ENCODE measurements around the gene RPP25L. TPM values are rescaled to one million over a fixed set of nuclear protein-coding genes. Genes with fewer than 3 reads are reported as not detected.

RPP25L gene
- total RNA-seq, 2 donors from 2014 or later = 29.9 to 49.2 TPM

DNA sequence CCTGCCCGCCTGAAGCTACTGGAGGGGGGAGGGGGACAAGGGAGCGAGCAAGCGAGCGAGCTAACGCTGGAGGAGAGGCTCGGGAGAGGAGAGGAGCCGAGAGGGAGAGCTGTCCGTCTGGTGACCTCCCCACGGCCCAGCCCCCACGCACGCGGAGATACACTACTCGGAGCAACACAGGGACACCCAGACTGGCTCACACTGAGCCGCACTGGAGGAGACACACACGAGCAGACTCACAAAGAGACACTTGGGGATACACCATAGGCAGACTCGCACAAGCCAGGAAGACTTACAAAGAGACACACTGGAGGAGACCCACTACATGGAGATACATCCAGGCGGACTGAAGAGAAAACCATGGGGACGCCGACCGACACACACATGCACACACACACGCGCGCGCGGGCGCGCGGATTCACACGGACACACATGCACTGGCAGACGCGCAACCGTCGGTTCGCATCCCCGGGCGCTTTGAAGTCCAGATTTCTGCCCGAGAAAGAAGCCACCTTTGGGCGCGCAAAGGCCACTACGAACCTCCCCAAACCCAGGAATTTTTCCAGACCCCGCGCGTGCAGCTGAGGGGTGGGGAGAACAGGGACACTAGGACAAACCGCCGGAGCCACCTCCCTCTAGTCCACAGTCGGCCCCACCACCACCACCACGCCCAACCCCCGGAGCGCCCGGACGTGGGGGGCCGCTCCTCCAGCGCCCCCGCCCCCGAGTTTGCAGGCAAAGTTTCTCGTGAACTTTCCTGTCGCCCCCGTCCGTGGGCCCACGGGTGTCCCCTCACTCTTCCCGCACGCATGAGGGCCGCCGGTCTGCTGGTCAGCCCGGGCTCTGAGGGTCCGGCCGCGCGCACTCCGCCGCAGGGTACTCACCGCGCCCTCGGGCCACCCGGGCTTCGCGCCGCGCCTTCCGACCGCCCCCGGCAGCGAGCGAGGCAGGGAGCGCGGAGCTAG lies 22.9 kb downstream of the RPP25L start:
- TF ChIP-seq, protein P1, sequence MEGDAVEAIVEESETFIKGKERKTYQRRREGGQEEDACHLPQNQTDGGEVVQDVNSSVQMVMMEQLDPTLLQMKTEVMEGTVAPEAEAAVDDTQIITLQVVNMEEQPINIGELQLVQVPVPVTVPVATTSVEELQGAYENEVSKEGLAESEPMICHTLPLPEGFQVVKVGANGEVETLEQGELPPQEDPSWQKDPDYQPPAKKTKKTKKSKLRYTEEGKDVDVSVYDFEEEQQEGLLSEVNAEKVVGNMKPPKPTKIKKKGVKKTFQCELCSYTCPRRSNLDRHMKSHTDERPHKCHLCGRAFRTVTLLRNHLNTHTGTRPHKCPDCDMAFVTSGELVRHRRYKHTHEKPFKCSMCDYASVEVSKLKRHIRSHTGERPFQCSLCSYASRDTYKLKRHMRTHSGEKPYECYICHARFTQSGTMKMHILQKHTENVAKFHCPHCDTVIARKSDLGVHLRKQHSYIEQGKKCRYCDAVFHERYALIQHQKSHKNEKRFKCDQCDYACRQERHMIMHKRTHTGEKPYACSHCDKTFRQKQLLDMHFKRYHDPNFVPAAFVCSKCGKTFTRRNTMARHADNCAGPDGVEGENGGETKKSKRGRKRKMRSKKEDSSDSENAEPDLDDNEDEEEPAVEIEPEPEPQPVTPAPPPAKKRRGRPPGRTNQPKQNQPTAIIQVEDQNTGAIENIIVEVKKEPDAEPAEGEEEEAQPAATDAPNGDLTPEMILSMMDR (IDR thresholded peaks at IDR 0.05) = no peak
- no peak for DNase-seq (ENCODE audit: low spot score)
- H3K27ac ChIP-seq = peak overlapping the region in 1 of 2 donors; percentile 39
- H3K27me3 ChIP-seq = no peaks in the 10 kb centered on the region
- peaks cover 0 to 55% of the 10 kb centered on the region in 2 donors for H3K4me1 ChIP-seq
- H3K36me3 ChIP-seq = no peaks in the 10 kb centered on the region
- no peaks in the 10 kb centered on the region for H3K9me3 ChIP-seq
- peak overlapping the region; percentile 55 to 58 for H3K4me3 ChIP-seq

DNA sequence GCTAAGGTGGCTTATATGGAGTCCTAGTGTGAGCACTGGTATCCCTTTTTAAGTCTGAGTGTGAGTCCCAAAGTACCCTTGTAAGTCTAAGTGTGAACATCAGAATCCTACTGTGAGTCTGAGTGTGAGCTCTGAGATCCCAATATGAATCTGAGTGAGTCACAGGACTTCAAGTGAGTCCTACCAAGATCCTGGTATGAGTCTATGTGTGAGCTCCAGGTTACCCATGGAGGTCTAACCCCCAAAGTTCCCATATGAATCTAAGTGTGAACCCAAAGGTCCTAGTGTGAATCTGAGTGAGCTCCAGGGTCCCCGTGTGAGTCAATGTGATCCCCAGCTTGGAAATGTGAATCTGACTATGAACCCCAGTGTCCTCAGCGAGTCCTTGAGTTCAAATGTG lies 24.6 kb downstream of the RPP25L start:
- peaks cover 0 to 38% of the 10 kb centered on the region in 2 donors for H3K4me1 ChIP-seq
- no peak for DNase-seq (ENCODE audit: low spot score)
- H3K9me3 ChIP-seq = no peaks in the 10 kb centered on the region
- no peak overlapping the region for H3K4me3 ChIP-seq
- TF ChIP-seq, protein P1 (IDR thresholded peaks at IDR 0.05) = no peak
- no peaks in the 10 kb centered on the region for H3K36me3 ChIP-seq
- H3K27ac ChIP-seq = no peak overlapping the region
- H3K27me3 ChIP-seq = no peaks in the 10 kb centered on the region

DNA sequence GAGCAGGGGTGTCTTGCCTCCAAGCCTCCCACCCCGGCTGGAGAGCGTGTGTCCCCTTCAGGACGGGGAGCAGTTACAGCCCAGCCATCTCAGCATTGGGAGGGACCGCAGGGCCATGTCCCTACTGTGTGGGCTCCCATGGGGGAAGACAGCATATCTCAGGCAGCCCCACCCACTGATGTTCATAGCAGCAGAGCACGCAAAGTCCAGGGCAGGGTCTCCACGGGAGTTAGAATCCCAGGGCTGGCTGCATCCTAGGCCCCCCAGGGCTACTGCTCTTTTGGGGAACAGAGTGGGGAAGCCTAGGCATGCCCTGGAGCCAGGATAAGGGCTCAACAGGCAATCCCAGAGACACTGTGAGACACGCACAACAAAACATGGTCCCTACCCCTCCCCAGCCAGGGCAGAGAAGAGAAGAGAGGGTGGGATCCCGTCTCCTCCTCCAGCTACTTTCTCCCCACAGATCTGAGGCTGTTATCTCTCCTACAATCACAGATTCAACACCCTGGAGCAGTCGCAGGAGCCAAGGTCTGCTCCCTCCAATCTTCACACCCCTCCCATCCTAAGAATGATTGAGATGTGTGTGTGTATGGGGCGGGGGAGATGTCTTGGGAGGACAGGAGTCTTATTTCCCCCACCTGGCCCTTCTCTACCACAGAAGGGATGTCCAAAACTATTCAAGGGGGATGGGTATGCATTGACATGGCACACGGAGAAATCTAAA lies 25.8 kb downstream of the RPP25L start:
- no peak for DNase-seq (ENCODE audit: low spot score)
- TF ChIP-seq, protein P1 (IDR thresholded peaks at IDR 0.05) = no peak
- Histone ChIP-seq H3K27me3 (no peaks in the 10 kb centered on the region), H3K27ac (no peak overlapping the region), H3K4me3 (no peak overlapping the region), H3K36me3 (no peaks in the 10 kb centered on the region), H3K9me3 (no peaks in the 10 kb centered on the region), H3K4me1 (peaks cover 0 to 27% of the 10 kb centered on the region in 2 donors)

DNA sequence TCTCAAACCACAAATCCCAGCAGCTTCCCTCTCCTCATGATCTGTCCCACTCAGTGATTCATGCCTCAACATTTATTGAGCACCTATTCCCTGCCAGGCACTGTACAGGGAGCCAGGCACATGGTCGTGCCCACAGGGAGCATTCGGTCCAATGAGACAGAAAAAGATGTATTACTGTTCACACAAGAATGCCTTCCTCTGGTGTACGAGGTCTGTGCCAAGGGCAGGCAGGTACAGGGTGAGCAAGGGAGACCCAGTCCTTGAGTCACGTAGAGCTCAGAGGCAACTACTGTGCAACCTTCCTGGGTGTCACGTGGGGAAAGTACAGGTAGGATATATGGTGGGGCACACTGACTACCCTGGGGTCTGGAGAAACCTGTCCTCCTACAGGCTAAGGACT lies 26.9 kb downstream of the RPP25L start:
- Histone ChIP-seq H3K36me3 (no peaks in the 10 kb centered on the region), H3K4me1 (peaks cover 0 to 15% of the 10 kb centered on the region in 2 donors), H3K9me3 (no peaks in the 10 kb centered on the region), H3K27me3 (no peaks in the 10 kb centered on the region), H3K4me3 (no peak overlapping the region), H3K27ac (no peak overlapping the region)
- TF ChIP-seq, protein P1 (IDR thresholded peaks at IDR 0.05) = no peak
- DNase-seq (ENCODE audit: low spot score) = no peak

DNA sequence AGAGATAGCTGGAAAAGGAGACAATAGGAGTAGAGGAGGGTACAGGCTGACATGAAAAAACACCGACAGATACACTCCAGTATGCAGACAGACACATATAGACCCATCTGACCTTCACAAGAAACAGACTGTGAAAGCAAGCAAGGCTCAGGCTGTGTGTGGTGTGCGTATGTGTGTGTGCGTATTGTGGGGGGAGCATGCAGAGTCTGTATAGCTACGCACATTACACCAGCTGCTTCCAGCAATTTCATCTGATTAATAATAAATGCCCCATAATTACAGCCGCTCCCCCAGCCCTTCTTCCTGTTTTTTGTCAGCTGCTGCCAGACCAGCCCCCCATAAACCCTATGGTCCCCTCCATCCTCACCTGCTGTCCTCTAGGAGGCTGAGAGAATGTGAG lies 29.1 kb downstream of the RPP25L start:
- no peak for DNase-seq (ENCODE audit: low spot score)
- Histone ChIP-seq H3K4me1 (peaks cover 0 to 21% of the 10 kb centered on the region in 2 donors), H3K27me3 (no peaks in the 10 kb centered on the region), H3K4me3 (no peak overlapping the region), H3K27ac (no peak overlapping the region), H3K9me3 (no peaks in the 10 kb centered on the region), H3K36me3 (no peaks in the 10 kb centered on the region)
- TF ChIP-seq, protein P1 (IDR thresholded peaks at IDR 0.05) = no peak
